Measurements from ENCODE around the gene KIFC3. TPM values are rescaled to one million over a fixed set of nuclear protein-coding genes. Genes with fewer than 3 reads are reported as not detected.
A peak's percentile ranks its signal among the peaks of the same experiment; 100 is the strongest.
"Not testable (repeated sequence)": the region's sequence is repeated elsewhere in the genome, so short reads cannot be mapped to it uniquely, and the experiment has no call there.

The KIFC3 gene
- total RNA-seq, 2 donors from 2014 or later = 4.3 to 5.6 TPM

GRCh38 chr16:57722651-57723050, 79.6 kb downstream of the KIFC3 start:
- no peak for ATAC-seq
- no peak for DNase-seq
- intact Hi-C loops (cut with DNase I, micrococcal nuclease) = no loop called here

- DNase-seq (no peak), ATAC-seq (no peak)
- intact Hi-C loops (cut with DNase I, micrococcal nuclease) = no loop called here
These were observed 80.1 kb downstream of the KIFC3 start for GRCh38 chr16:57722210-57722499.

- DNase-seq (no peak), ATAC-seq (no peak)
- intact Hi-C loops (cut with DNase I, micrococcal nuclease) = no loop called here
These were observed 80.7 kb downstream of the KIFC3 start for GRCh38 chr16:57721356-57722209.

GRCh38 chr16:57720142-57720575, 82.1 kb downstream of the KIFC3 start:
- peak; percentile 37 to 72 for DNase-seq
- ATAC-seq = peak; percentile 89
- intact Hi-C loops (cut with DNase I, micrococcal nuclease) = no loop called here

- ATAC-seq = no peak
- intact Hi-C loops (cut with DNase I, micrococcal nuclease) = no loop called here
- no peak for DNase-seq
These were observed 88.2 kb downstream of the KIFC3 start for GRCh38 chr16:57714047-57714446.

GRCh38 chr16:57713596-57713995, 88.7 kb downstream of the KIFC3 start:
- ATAC-seq (no peak), DNase-seq (no peak)
- intact Hi-C loops (cut with DNase I, micrococcal nuclease) = no loop called here

GRCh38 chr16:57712569-57712968, 89.7 kb downstream of the KIFC3 start:
- intact Hi-C loops (cut with DNase I, micrococcal nuclease); DNase-seq; ATAC-seq: not testable (repeated sequence)

GRCh38 chr16:57711993-57712392, 90.3 kb downstream of the KIFC3 start:
- ATAC-seq (no peak), DNase-seq (no peak)
- intact Hi-C loops (cut with DNase I, micrococcal nuclease) = no loop called here

- DNase-seq (no peak), ATAC-seq (no peak)
- intact Hi-C loops (cut with DNase I, micrococcal nuclease) = no loop called here
These were observed 90.9 kb downstream of the KIFC3 start for GRCh38 chr16:57711346-57711745.

- intact Hi-C loops (cut with DNase I, micrococcal nuclease) = no loop called here
- DNase-seq (no peak), ATAC-seq (no peak)
These were observed 92.6 kb downstream of the KIFC3 start for GRCh38 chr16:57709663-57710062.

Small RNA genes within 50 kb of the gene (microRNA-seq; reads per million reads assigned to microRNA genes)
- 0 reads per million in 2 donors for gene MIR6772

Other genes starting within 250 kb of the KIFC3 start
- 100 to 1,000 TPM in 1 of 2 donors, 10 to 100 TPM in 1; 81.2 to 111 TPM for gene ADGRG1, start 173.9 kb downstream of the KIFC3 start, total RNA-seq
- gene ADGRG3, start 134.2 kb downstream of the KIFC3 start, total RNA-seq = 1 to 10 TPM in 1 of 2 donors, under 1 TPM in 1; 0.98 to 1.4 TPM
- gene DRC7, start 107.7 kb downstream of the KIFC3 start, total RNA-seq = not detected
- gene KATNB1, start 66.7 kb downstream of the KIFC3 start, total RNA-seq = 10 to 100 TPM; 17.2 to 18.1 TPM
- under 1 TPM; 0.17 to 0.49 TPM for gene CNGB1, start 168.6 kb upstream of the KIFC3 start, total RNA-seq
- gene ZNF319, start 198.2 kb upstream of the KIFC3 start, total RNA-seq = 1 to 10 TPM; 5.0 to 7.9 TPM
- gene USB1, start 198.9 kb upstream of the KIFC3 start, total RNA-seq = 10 to 100 TPM; 42.6 to 43.8 TPM
- 100 to 1,000 TPM; 113 to 127 TPM for gene MMP15, start 223.3 kb upstream of the KIFC3 start, total RNA-seq